Mammary epithelial cell (primary cell): ENCODE results near the gene DAD1.
"Not testable (repeated sequence)": the region's sequence is repeated elsewhere in the genome, so short reads cannot be mapped to it uniquely, and the experiment has no call there.

ENCODE experiments used
- CTCF ChIP-seq, 2 donors: IDR thresholded peaks in 1 of 2; conservative IDR thresholded peaks in 1 of 2; 2 replicates each; pipeline ENCODE4 v1.5.1; 2011 to 2012; ENCODE audit warnings: inconsistent platforms in 2 of 2, low read length in 2 of 2, mild to moderate bottlenecking in 2 of 2, control low read depth in 1 of 2, low read depth in 1 of 2; ENCODE audit not compliant: insufficient read depth in 1 of 2; ENCODE audit errors: extremely low read depth in 1 of 2
- EZH2 ChIP-seq: IDR thresholded peaks from 2 replicates; pipeline ENCODE4 v1.6.1; 2012; ENCODE audit warnings: low read length, inconsistent platforms, borderline replicate concordance

GRCh38 chr14:22615765-22616164 lies 26.7 kb upstream of the DAD1 start:
- not testable (repeated sequence) for TF ChIP-seq CTCF (conservative IDR thresholded peaks at IDR 0.05 in 1 of 2, IDR thresholded peaks at IDR 0.05 in 1 of 2; ENCODE audit: extremely low read depth in 1 of 2, insufficient read depth in 1 of 2, low read depth in 1 of 2, low read length in 2 of 2); EZH2
